Gastrocnemius medialis (tissue), 4 donors: Measurements from ENCODE around the gene RNASEH2A.

Experiments used
- CTCF ChIP-seq, 5 experiments: fragments of 450-650 bp in 3 of 5; fragments of 200-600 bp in 2 of 5; sonication (generic) in 2 of 5; IDR thresholded peaks in 4 of 5; conservative IDR thresholded peaks in 1 of 5; 1 replicate in 4 of 5; 2 replicates in 1 of 5; pipeline ENCODE4 v1.5.1; 2016 to 2019; ENCODE audit warnings: antibody characterized with exemption in 5 of 5, mild to moderate bottlenecking in 3 of 5, moderate library complexity in 3 of 5
- POLR2A ChIP-seq, 2 donors: fragments of 450-650 bp; IDR thresholded peaks; one replicate each; pipeline ENCODE4 v1.6.1; 2017; ENCODE audit warnings: antibody characterized with exemption in 2 of 2, mild to moderate bottlenecking in 2 of 2, moderate library complexity in 2 of 2

GRCh38 chr19:12788042-12788681, 18.2 kb upstream of the RNASEH2A start:
- TF ChIP-seq CTCF (IDR thresholded peaks at IDR 0.05 in 4 of 5, conservative IDR thresholded peaks at IDR 0.05 in 1 of 5) (no peak), POLR2A (IDR thresholded peaks at IDR 0.05) (no peak)
